ENCODE data around the gene SYTL1.

GRCh38 chr1:27307874-27308598, 33.8 kb upstream of the SYTL1 start:
- TF ChIP-seq EZH2phosphoT487 (IDR thresholded peaks at IDR 0.05; ENCODE audit: insufficient read depth, low read depth) (no peak), EZH2 (IDR thresholded peaks at IDR 0.05; ENCODE audit: insufficient read depth, poor library complexity, severe bottlenecking) (no peak)

Data from GM23248 (cell line).